Left ventricle myocardium inferior (tissue), 1 donor: ENCODE results near the gene ANAPC2. TPM values are rescaled to one million over a fixed set of nuclear protein-coding genes. Genes with fewer than 3 reads are reported as not detected.

Source experiments
- DNase-seq: peaks from one replicate; pipeline ENCODE4 v3.0.0-alpha.2; 2020
- H3K27ac ChIP-seq: fragments of 200-600 bp; replicated peaks from 2 replicates; pipeline ENCODE4 v1.8.0; 2021
- H3K27me3 ChIP-seq: fragments of 200-600 bp; 2 replicates; pipeline ENCODE4 v1.8.0; 2021; ENCODE audit warnings: low read depth
- H3K36me3 ChIP-seq: fragments of 200-600 bp; 2 replicates; pipeline ENCODE4 v1.8.0; 2021
- H3K4me1 ChIP-seq: fragments of 200-600 bp; 2 replicates; pipeline ENCODE4 v1.8.0; 2021
- H3K4me3 ChIP-seq: fragments of 200-600 bp; 2 replicates; pipeline ENCODE4 v1.8.0; 2021; ENCODE audit warnings: mild to moderate bottlenecking, moderate library complexity
- H3K9me3 ChIP-seq: fragments of 200-600 bp; replicated peaks from 2 replicates; pipeline ENCODE4 v1.8.0; 2021
- intact Hi-C: fragments of 100-400 bp; cut with micrococcal nuclease; formaldehyde crosslinking; loops from one replicate; pipeline ENCODE4 v1.11.0; 2022
- total RNA-seq: library from RNA; stranded (reverse); fragmentation: NEBNext Ultra II Directional; extraction: Animal tissue kit (Norgen Biotek cat#: 25700); gene quantifications from one replicate; pipeline ENCODE4 v1.2.1, GENCODE V29; 2021
- TF ChIP-seq, protein P1 (sequence below): fragments of 200-600 bp; IDR thresholded peaks from 2 replicates; pipeline ENCODE4 v1.8.0; 2021; ENCODE audit warnings: antibody characterized with exemption, mild to moderate bottlenecking, borderline replicate concordance
- donor health status: DM: no; HTN: yes; CAD: no; lungs with severe emphysema.

Gene ANAPC2
- total RNA-seq, 1 donor from 2014 or later, result 34.7 TPM

DNA sequence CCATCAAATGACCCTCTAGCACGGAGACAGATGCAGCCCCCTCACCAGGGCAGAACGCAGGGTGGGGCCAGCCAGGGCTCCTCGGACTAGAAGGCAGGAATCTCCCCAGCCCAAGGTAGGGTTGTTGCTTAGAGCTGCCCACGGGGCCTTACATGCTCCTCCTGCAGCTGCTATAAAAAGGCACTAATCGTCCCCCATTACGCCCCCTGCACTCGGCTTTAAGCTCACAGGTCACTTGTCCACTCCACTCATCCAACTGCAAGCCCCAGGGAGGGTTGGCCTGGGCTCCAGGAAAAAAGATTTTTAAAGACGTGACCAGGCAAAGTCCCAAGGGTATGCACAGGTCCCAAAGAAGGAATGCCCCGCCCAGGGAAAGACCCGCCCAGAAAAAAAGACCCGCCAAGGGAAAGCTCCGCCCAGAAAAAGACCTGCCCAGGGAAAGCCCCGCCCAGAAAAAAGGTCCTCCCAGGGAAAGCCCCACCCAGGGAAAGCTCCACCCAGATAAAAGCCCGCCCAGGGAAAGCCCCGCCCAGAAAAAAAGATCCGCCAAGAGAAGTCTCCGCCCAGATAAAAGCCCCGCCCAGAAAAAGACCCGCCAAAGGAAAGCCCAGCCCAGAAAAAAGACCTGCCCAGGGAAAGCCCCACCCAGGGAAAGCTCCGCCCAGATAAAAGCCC is 38.3 kb downstream of the ANAPC2 start:
- Histone ChIP-seq H3K4me3 (no peak overlapping the region), H3K36me3 (no peaks in the 10 kb centered on the region), H3K4me1 (no peaks in the 10 kb centered on the region), H3K27me3 (peaks cover 75% of the 10 kb centered on the region), H3K27ac (no peak overlapping the region), H3K9me3 (no peaks in the 10 kb centered on the region)
- DNase-seq, result no peak
- TF ChIP-seq, protein P1, sequence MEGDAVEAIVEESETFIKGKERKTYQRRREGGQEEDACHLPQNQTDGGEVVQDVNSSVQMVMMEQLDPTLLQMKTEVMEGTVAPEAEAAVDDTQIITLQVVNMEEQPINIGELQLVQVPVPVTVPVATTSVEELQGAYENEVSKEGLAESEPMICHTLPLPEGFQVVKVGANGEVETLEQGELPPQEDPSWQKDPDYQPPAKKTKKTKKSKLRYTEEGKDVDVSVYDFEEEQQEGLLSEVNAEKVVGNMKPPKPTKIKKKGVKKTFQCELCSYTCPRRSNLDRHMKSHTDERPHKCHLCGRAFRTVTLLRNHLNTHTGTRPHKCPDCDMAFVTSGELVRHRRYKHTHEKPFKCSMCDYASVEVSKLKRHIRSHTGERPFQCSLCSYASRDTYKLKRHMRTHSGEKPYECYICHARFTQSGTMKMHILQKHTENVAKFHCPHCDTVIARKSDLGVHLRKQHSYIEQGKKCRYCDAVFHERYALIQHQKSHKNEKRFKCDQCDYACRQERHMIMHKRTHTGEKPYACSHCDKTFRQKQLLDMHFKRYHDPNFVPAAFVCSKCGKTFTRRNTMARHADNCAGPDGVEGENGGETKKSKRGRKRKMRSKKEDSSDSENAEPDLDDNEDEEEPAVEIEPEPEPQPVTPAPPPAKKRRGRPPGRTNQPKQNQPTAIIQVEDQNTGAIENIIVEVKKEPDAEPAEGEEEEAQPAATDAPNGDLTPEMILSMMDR, result no peak
- intact Hi-C loops, result no loop called here

DNA sequence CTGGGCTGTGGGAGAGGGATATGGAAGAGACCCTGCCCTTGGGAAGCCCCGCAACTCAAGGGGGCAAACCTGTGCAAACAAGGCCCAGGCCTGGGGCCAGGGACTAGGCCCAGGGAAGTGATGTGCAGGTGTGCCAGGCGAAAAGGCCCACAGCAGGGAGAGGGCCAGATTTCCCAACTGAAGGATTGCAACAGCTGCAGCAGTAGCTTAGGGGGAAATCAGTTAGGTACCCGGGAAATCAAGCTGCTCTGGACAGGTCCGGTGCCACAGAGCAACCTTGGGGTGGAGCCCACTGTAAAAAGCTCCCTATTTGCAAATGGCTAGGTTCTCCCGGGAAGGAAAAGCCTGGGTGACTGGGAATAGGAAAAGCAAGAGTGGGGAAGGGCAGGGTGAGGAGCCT is 39.0 kb downstream of the ANAPC2 start:
- peaks cover 70% of the 10 kb centered on the region for H3K27me3 ChIP-seq
- no peak overlapping the region for H3K4me3 ChIP-seq
- no peaks in the 10 kb centered on the region for H3K9me3 ChIP-seq
- no peak overlapping the region for H3K27ac ChIP-seq
- TF ChIP-seq, protein P1, result no peak
- no peak for DNase-seq
- H3K36me3 ChIP-seq, result no peaks in the 10 kb centered on the region
- H3K4me1 ChIP-seq, result no peaks in the 10 kb centered on the region
- intact Hi-C loops, result no loop called here

DNA sequence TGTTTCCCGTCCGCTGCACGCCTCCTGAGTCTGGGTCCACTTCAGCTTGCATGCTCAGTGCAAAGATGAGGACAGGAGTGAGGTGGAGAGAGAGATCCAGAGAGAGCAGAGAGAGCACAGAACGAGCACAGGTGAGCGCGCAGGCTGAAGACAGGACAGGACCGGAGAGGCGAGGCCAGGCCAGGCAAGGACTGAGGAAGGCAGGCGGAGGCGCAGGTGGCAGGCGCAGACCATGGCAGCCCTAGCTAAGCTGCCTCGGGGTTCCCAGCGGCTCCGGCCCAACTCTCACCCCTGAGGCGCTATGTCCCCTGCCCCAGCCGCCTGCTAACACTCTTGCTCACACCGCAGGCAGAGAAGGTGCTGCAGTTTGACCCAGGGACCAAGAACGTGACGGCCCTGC is 39.7 kb downstream of the ANAPC2 start:
- no peaks in the 10 kb centered on the region for H3K36me3 ChIP-seq
- H3K27ac ChIP-seq, result no peak overlapping the region
- no peaks in the 10 kb centered on the region for H3K4me1 ChIP-seq
- peaks cover 70% of the 10 kb centered on the region for H3K27me3 ChIP-seq
- intact Hi-C loops, result no loop called here
- TF ChIP-seq, protein P1, result no peak
- no peak overlapping the region for H3K4me3 ChIP-seq
- no peak for DNase-seq
- no peaks in the 10 kb centered on the region for H3K9me3 ChIP-seq

DNA sequence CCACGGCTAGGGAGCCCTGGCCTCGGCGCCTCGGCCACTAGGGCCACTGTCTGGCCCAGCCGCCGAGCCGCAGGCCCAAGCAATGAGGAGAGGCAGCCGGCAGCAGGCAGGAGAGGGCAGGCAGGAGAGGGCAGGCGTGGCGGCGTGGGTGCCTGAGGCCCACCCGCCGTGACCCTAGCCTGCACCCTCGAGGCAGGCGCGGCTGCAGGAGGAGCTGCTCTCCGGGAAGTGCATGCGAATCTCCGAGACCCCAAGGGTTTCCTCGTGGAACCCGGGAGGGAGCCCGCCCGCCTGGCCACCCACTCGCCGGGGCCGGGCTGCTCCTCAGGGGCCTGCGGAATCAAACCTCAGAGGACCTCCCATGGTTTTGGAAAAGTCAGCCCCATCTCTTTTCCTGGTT is 40.1 kb downstream of the ANAPC2 start:
- no peak for DNase-seq
- no peaks in the 10 kb centered on the region for H3K4me1 ChIP-seq
- no peak overlapping the region for H3K4me3 ChIP-seq
- peaks cover 70% of the 10 kb centered on the region for H3K27me3 ChIP-seq
- TF ChIP-seq, protein P1, result no peak
- no peaks in the 10 kb centered on the region for H3K36me3 ChIP-seq
- intact Hi-C loops, result no loop called here
- no peak overlapping the region for H3K27ac ChIP-seq
- H3K9me3 ChIP-seq, result no peaks in the 10 kb centered on the region

DNA sequence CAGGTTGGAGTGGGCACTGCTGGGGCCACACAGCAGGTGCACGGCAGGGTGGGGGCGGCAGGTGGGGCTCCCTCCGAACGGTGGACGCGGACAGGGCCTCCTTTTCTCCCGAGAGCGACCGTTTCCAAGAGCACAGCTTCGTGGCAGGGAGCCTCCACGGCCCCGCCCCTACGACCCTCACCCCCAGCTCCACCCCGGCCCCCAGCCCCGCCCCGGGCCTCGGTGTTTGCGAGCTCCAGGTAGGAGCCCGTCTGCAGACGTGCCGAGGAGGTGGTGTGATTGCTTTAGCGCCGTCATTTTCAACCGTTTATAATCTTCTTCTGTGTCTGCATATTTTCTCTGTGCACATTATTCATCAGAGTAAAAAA is 40.6 kb downstream of the ANAPC2 start:
- Histone ChIP-seq H3K9me3 (no peaks in the 10 kb centered on the region), H3K27ac (no peak overlapping the region), H3K4me3 (no peak overlapping the region), H3K36me3 (no peaks in the 10 kb centered on the region), H3K27me3 (peaks cover 70% of the 10 kb centered on the region), H3K4me1 (no peaks in the 10 kb centered on the region)
- intact Hi-C loops, result no loop called here
- no peak for DNase-seq
- TF ChIP-seq, protein P1, result no peak
